Left colon (tissue), 2 donors: Measurements from ENCODE around the gene CREB5. TPM values are rescaled to one million over a fixed set of nuclear protein-coding genes. Genes with fewer than 3 reads are reported as not detected.
"Not testable (repeated sequence)": the region's sequence is repeated elsewhere in the genome, so short reads cannot be mapped to it uniquely, and the experiment has no call there.

ENCODE experiments used
- ATAC-seq: fragments of 200-7000 bp; cut with Tn5 transposase; one replicate; pipeline ENCODE4 v1.9.1; 2020; ENCODE audit warnings: mild to moderate bottlenecking, moderate library complexity
- DNase-seq, 2 donors: peaks; one replicate each; pipeline ENCODE4 v3.0.0-alpha.2; 2020
- intact Hi-C, 2 donors: fragments of 100-400 bp; cut with DNase I in 1 of 2; cut with micrococcal nuclease in 1 of 2; formaldehyde crosslinking; loops; one replicate each; pipeline versions ENCODE4 v1.11.2 to v1.14.0; 2022; cut with DNase I, micrococcal nuclease
- total RNA-seq, 2 donors: library from RNA; stranded (reverse); fragmentation: NEBNext Ultra II Directional; extraction: Animal tissue kit (Norgen Biotek cat#: 25700); gene quantifications; one replicate each; pipeline ENCODE4 v1.2.1, GENCODE V29; 2021
- donor health status: DM: no; HTN: no; CAD: no.
- donor health status: DM: yes; HTN: yes; CAD: no.

The CREB5 gene
- total RNA-seq, 2 donors from 2014 or later = 1.8 to 2.4 TPM

DNA sequence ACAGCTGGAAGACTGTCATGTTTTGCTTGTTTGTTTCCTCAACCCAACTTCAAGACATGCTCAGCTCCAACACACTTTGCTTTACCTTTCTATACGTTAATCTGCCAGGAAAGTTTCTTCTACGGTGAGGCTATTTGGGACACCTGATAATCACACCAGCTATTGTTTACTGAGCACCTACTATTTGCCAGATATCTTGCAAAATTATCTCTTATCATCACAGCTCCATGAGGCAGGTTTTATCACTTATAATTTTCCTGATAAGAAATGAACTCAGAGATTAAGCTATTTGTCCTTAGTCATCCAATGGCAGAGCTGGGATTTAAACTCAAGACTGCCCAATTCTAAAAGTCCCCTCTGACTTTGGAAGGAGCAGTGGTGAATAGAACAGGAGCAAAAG lies 117.4 kb downstream of the CREB5 start:
- no peak for DNase-seq
- no peak for ATAC-seq
- intact Hi-C loops = loop anchor here in 1 of 2 donors (10.0 kb wide), 1 partner anchor 145 kb away; no protein-coding TSS in a partner anchor

DNA sequence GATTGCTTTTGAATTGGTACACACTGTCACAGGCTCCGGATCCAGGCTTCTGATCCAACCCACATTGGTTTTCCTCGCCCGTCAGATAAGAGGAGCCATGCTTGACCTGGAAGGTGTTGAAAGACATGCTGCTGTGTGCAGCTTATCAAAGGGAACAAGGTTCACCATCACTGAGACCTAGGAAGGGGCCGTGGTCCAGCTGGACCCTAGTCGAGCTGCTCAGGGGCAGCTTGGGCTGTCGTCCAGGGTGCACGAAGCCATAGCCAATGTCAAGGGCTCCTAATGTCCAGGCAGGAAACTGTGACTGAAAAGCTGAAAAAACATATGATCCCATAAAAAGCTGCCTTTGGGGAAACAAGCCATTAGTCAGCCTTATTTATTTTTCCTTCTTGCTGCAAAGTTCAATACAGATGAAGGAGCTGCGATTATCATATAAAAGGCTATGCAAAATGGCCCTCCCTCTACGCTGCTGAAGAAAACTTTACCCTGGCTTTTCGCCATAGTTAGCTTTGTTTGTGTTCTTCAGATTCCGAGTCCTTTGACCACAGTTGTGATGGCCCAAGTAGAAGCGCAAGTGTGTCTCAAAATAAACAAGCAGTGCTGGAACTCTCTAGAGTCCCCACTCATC lies 118.0 kb downstream of the CREB5 start:
- intact Hi-C loops = no loop called here
- ATAC-seq (no peak), DNase-seq (no peak)

DNA sequence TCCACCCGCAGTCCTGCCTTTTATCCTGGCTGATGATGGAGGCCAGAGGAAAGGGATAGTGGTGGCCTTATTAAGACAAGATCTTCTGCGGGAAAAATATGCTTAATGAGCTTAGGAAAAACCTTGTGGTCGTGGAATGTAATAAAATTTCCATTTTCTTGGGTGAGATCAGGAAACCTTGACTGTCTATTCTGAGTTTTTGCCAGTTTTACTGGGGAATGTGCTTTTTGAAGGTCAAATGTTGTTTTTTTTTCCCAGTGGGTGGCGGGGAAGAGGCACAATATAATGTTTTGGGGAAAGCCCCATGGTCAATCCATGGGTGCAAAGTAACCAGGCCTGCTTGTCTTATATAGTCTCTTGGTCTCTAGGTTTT lies 118.5 kb downstream of the CREB5 start:
- intact Hi-C loops = no loop called here
- no peak for DNase-seq
- no peak for ATAC-seq

DNA sequence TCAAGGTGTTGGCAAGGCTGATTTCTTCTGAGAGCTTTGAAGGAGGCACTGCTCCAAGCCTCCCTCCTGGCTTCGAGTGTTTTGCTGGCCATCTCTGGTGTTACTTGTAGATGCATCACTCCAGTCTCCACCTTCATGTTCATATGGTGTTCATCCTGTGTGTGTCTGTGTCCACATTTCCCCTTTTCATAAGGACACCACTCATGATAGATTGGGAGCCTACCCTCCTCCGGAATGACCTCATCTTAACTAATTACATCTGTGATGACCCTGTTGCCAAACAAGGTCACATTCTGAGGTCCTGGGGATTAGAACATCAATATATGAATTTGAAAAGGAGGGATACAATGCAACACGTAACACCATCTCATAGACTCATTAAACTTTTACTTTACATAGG lies 119.0 kb downstream of the CREB5 start:
- intact Hi-C loops = no loop called here
- no peak for ATAC-seq
- no peak for DNase-seq

DNA sequence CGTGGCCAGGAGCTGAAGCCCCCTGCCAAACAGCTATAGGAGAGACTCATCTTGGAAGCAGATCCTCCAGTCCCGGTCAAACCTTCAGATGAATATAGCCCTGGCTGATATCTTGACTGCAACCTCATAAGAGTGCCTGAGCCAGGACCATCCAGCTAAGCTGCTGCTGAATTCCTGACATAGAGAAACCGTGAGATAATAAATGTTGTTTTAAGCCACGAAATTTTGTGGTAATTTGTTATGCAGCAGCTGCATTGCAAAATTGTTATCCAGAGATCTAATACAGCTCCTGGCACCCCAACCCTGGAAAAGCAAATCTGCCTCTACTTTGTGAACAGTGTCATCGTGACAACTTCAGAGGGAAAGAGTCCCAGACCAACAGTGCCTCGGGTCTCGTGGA lies 119.9 kb downstream of the CREB5 start:
- DNase-seq (no peak), ATAC-seq (no peak)
- intact Hi-C loops = no loop called here

DNA sequence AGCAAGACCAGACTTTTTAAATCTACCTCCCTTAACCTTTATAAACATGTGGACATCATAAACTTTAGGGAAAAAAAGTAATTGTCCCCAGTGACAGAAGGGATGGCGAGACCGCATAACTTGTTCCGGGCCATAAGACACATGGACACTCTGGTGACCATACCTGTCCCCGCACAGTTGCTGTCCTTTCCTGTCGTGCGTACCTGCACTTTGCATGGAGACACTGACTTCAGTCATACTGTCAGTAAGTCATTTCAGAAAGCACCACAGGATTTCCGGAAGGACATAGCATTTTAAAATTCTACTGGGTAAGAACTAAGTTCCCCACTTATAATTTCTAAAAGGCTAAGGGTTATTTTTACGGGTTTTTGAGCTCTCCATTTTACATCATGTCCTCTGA lies 120.9 kb downstream of the CREB5 start:
- ATAC-seq = no peak
- DNase-seq = no peak
- intact Hi-C loops = no loop called here

DNA sequence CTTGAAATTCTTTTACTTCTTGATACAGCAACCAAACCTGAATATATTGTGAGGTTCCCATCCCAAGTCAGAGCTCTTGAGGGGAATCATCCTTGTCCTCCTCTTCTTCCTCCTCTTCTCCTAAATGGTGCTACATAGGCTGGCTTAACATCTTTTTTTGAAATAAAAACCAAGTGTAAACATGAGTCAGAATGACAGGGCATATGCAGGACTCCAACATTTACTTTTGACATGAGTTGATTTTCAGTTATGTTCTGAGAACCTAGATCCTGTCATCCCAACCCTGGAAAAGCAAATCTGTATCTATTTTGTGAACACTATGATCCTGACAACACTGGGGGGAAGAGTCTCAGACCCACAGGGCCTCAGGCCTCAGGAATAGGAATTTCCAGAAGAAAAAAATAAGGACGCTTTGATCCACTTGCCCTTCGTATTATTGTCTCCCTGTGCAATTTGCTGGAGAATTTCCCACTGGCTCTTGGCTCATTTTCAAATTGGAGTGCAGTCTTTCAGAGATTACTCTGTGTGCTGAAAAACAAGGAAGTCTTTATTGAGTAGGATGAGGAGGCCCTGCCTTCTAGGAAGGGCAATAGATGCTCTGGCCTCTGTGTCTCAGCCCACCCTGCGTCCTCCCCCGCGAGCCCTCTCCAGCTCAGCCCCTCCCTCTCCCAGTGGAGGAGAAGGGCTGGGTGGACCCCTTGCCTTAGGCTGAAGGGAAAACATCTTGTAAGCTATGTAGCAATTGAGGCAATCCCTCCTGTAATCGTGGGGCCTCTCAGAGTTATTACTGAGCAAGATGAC lies 121.6 kb downstream of the CREB5 start:
- intact Hi-C loops = no loop called here
- no peak for ATAC-seq
- DNase-seq = no peak

DNA sequence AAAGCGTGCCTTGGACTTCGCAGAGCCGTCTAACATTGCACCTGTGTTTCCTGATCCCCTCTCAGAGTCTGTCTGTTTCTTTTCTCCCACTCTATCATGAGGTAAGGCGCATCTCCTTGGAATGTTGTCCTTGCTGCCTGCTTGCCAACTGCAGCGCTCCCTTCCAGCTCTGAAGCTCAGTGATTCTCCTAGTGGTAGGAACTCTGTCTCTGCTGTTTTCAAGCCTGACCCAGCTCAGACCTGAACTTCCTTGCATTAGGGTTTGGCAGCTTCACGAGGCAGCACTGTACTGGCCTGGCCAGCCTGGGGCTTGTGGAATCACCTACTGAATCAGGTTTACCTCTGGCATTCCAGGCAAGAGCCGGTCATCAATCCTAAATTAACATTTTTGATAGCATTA lies 123.9 kb downstream of the CREB5 start:
- no peak for DNase-seq
- ATAC-seq = no peak
- intact Hi-C loops = no loop called here

DNA sequence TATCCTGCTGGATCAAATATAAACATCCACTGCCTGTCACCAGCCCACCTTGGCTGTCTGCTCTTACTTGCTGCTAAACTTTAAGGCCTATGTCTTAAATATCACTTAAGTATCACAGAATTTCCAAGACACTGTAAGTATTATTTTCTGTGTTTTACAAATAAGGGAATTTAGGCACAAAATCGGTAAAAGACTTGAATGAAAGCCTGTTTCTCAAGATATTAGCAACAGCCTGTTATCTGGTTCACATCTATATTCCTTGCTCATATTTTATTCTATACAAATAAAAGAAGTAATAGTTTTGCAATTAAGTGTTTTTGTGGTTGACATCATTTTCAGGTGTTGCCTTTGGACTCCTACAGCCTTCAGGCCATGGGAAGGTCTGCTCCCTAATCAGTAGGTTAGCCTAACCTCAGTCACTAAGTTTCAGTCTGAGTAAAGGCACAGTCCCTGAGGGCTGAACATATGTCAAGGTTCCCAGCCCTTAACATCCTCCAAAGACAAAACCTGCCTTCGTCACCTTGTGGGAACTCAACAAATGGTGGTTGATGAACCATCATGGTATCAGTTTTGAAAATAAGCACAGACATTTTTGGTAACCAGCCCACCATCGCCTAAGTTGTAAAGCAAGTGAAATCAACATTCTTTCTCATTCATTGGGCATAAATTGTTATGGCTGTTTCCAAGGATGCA lies 127.1 kb downstream of the CREB5 start:
- ATAC-seq = no peak
- intact Hi-C loops = no loop called here

DNA sequence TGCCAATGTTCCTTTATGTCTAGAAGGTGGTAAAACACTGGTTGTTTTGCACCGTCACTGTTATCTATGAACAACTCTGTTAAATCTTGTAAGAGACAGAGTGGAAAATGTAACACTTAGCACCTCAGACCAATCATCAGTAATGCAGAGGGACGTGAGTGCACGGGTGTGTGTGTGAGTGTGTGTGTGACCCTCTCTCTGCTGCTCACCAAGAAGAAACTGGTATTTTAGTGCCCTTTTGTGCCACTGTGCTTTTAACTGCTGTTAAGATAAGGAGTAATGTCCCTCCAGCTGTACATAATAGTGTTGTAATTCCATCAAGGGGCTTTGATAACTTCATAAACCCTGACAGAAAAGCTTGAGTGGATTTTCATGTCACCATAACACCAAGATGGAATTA lies 130.1 kb downstream of the CREB5 start:
- no peak for ATAC-seq
- no peak for DNase-seq
- intact Hi-C loops = no loop called here

More for the DNA sequence above, 127.1 kb downstream of the CREB5 start:
- no peak for DNase-seq

DNA sequence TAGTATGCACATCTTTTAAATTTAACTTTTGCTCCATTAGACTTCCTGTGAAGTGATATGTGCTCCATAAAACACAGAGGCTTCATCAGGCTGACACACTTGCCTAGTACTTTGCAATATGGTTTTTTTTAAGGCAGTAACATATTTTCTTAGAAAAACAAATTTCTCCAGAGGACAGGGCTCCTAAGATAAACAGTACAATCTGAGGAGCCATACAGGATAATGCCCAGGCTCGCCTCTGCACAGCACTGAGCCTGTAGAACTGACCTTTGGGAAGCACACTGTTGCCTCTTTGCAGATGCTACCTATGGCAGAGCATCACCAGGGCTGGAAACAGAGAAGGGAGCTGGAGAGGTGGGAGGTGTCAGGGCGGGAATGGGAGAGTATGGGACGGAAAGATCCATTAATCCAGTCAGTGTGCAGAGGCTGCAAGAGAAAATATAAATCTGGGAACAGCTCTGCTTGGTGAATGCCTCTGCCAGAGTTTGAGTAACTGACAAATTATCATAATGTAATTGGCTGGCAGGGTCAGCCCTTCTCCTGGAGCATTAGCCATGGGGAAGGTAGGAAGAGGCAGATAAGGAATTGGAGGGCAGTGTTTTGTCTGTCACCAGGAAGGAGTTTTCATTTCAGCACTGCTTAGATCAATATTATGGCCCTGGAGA lies 132.3 kb downstream of the CREB5 start:
- ATAC-seq (no peak), DNase-seq (no peak)
- intact Hi-C loops = no loop called here

DNA sequence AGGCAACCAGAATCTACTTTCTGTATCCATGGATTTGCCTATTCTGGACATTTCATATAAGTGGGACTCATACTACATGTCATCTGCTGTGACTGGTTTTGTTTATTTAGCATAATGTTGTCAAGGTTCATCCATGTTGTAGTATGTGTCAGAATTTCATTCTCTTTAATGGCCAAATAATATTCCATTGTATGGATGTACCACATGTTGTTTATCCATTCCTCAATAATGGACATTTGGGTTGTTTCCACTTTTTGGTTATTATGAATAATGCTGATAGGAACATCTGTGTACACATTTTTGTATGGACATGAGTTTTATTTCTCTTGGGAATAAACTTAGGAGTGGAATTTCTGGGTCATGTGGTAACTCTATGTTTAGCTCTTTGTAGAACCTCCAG lies 133.7 kb downstream of the CREB5 start:
- ATAC-seq (no peak), DNase-seq (no peak)
- intact Hi-C loops = no loop called here

DNA sequence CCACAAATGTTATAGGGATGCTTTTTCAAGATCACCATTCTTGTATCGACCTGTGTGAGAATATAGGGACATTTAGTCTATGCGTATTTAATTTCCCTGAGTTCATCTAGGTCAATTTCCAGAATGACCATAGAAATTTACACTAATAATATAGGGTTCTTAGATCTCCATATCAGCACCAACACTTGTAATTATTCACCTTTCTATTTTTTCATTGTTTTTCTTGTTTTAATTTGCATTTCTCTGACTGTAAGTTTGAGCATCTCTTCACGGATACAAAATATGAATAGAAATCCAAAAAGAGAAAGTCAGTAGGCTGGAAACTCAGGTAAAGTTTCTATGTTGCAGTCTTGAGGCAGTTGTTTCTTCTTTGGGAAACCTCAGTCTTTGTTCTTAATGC lies 134.8 kb downstream of the CREB5 start:
- DNase-seq (no peak), ATAC-seq (no peak)
- intact Hi-C loops = no loop called here

DNA sequence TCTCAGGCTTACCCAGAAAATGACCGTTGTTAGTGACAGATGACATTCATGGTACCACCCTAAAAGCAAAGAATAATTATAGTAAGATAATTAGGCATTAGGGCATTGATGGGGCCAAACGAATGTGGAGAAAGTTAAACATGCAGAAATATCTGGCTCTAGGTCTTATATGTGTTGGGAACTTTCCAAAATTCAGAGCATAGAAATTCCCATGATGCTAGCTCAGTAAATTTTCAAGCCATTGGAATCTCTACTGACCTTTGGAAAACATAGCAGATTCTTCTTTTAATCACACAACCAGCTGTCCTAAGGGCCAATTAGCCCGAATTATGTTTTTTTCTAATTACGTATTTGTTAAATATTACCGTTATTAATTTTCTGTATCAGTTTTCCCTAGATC lies 136.1 kb downstream of the CREB5 start:
- intact Hi-C loops = no loop called here
- DNase-seq (no peak), ATAC-seq (no peak)

DNA sequence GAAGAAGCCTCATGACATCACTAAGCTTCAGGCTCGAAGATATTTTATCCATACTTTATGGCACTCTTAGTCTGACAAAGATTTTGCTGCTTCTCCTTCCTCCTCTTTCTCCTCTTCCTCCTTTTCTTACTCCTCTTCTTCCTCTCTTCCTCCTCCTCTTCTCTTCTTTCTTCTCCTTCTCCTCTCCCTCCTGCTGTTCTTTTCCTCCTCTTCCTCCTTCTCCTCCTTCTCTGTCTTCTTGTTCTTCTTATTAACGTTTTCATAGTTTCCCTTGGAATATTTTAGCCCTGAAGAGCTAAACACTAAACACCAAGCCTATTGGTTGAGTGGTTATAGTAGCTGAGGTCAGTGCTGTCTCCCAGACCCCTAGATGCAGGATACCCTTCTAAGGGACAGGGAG lies 137.7 kb downstream of the CREB5 start:
- no peak for DNase-seq
- intact Hi-C loops = no loop called here
- no peak for ATAC-seq

DNA sequence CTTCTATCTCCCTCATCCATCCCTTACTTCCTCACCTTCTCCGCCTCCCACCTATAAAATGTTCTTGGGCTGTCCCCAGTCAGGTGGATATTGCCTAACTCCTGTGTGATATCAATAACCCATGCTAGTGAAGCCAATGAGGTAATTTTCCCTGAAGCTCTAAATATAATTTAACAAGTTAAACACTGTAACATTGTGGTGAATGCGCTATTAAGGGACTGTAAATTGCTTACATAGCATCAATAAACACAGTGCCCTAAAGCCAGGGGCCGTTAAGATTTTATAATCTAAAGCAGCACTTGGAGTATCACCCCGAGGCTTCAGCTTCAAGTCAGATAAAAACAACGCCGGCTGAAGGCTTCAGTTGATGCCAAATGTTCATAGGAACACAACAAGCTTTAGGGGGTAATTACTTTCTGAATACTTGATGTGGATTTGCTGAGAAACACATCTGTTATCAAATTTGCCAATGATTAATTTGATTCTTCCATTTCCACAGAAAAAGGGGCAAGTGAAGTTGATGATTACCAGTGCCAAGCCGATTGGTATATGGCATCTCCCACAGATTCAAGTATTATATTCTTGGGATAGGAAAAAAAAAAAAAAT lies 138.4 kb downstream of the CREB5 start:
- ATAC-seq = no peak
- intact Hi-C loops = no loop called here
- DNase-seq = no peak

DNA sequence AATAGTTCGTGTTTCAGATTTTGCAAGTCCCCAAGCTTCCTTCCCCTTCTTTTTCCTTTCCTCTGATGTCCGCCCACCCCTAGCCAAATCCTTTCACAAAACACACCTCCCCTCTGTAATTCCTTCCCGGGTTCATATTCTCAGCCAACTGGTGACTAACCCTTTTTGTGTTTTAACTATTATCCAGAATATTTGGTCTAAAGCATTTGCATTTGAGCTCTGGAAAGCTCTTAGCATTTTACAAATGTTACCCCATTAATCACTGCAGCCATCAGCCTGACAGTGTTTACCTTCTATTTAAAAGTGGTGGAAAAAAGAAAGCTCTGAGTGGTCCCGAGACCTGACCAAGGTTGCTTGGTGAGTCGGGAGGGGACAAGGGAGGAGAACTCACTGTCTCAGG lies 139.0 kb downstream of the CREB5 start:
- ATAC-seq (no peak), DNase-seq (no peak)
- intact Hi-C loops = no loop called here

DNA sequence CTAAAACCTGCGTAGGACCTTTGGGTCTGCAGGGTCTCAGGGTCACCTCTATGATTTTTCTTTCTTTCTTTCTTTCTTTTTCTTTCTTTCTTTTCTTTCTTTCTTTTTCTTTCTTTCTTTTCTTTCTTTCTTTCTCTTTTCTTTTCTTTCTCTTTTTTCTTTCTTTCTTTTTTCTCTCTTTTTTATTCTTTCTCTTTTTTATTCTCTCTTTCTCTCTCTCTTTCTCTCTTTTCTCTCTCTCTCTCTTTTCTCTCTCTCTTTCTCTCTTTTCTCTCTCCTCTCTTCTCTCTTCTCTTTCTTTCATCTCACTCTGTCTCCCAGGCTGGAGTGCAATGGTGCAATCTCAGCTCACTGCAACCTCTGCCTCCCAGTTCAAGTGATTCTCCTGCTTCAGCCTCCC lies 139.4 kb downstream of the CREB5 start:
- ATAC-seq, DNase-seq, intact Hi-C loops: not testable (repeated sequence)

DNA sequence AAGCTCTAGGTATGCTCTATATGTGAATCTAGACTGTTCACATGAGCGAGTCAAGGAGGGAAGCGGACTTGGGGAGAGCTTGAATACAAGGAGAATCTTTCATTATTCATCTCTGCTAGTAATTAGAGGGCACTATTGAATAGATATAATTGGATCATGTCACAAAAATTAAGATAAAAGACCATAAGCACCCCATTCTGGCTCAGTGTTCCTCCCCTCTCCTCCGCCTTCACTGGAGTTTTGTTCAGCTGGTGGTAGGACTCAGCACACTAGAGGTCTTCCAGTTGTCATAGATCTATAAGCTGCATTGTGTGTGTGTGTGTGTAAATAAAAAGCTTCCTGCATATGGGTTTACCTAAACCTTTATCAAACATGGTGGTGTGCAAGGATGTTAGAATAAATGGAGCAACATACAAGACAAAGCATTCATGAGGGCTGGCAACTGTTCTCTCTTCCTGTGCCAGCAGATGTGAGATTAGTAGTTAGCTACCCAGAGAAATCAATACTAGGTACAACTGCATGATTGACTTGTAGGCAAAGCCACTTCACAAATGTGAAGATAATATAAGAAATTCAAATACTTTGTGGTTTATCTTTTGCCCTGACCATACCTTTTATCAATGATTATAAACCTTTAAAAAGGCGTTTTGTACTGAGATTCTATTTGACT lies 142.6 kb downstream of the CREB5 start:
- no peak for ATAC-seq
- intact Hi-C loops = no loop called here
- no peak for DNase-seq
